Skin of body (tissue), 2 donors: ENCODE data around the gene SOHLH1. TPM values are rescaled to one million over a fixed set of nuclear protein-coding genes. Genes with fewer than 3 reads are reported as not detected.
"Not testable (repeated sequence)": the region's sequence is repeated elsewhere in the genome, so short reads cannot be mapped to it uniquely, and the experiment has no call there.

ENCODE experiments used
- DNase-seq: peaks from one replicate; lab custom pipeline; 2025; lab: John Stamatoyannopoulos, UW
- total RNA-seq: library from RNA; depleted of rRNA; stranded (reverse); fragments of >200 nt; gene quantifications from one replicate; pipeline ENCODE4 v1.2.3, GENCODE V29; 2014

The SOHLH1 gene
- total RNA-seq, 1 donor from 2014 or later, result not detected

DNA sequence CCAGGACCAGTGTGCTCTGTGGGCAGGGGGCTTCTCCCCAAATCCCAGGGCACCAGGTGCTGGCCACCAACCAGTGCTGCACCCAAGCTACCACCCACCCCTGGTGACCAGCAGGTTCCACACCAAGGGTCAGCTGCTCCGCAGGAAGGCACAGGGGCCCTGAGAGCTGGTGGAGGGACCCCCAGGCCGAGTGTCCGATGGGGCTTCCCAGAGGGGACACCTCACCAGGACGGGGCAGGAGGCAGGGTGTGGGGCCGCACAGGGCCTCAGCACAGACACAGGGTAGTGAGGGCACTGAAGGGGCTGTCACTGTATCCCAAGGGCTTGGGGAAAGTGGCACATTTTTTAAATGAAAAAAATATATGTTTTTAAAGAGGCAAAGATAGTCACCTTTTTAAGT, 18.1 kb downstream of the SOHLH1 start:
- no peak for DNase-seq

DNA sequence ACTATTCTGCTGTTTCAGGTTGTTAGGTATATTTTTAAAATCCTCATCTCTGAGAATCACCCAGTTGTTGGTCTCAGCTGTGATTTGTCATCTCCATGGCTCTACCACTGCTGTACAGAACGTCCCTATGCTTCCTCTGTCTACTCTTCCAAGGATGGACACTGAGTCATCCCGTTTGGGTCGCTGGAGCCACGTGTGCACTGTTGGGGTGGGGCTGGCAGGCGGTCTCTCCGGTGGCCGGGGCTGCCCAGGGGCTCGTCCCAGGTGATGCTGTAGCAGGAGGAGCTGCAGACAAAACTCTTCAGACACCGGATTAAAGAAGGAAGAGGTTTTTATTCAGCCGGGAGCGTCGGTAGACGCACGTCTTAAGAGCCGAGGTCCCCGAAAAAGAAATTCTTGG, 19.2 kb downstream of the SOHLH1 start:
- no peak for DNase-seq

DNA sequence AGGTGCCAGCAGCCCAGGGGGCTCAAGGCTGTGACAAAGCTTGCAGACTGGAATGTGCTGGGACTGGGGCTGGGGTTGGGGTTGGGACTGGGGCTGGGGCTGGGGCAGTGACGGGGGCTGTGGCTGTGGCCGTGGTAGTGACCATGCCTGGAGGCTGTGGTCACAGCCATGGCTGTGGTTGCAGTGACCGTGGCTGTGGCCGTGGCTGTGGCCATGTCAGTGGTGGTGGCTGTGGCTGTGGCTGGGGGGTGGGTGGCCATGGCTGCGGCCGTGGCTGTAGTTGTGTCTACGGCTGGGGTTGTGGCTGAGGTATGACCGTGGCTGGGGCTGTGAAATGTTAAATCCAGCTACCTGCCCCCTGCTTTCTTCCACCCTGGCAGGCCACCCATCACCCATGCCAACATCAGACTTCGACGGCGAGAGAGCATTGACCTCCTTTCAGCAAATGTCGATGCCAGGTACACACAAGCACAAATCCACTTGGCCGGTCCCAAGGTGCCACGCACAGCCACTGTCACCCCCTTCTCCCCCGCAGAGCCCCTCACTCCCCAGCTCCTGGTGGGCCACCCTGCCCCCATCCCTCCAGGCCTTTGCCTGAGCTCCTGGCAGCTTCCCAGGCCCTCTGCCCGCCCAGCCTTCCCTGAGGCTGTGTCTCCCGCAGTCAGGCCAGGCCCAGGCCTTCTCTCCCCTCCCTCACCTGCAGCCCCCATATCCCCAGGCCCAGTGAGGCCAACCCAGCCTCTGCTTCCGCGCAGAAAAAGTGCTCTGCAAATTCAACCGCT, 20.9 kb downstream of the SOHLH1 start:
- no peak for DNase-seq

DNA sequence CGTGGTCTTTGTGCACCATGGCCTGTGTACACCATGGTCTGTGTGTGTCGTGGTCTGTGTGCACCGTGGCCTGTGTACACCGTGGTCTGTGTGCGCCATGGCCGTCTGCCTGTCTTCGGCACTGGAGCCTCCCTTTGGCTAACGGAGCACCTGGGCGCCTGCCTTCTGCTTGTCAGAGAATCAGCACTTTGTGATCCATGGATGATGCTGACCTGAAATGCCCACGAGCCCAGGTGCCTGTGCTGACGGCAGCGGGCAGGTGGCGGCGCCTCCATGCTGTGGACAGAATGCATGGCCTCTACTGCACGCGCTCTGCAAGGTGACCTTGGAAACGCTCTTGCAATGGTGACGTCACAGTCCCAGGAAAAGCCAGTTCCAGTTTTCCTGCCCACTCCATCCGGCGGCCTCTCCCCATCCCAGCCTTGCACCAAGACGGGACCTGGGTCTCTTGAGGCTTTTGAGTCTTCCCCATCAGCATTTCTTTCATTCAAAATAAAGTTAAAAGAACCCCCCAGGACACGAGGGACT, 21.6 kb downstream of the SOHLH1 start:
- DNase-seq, result no peak

DNA sequence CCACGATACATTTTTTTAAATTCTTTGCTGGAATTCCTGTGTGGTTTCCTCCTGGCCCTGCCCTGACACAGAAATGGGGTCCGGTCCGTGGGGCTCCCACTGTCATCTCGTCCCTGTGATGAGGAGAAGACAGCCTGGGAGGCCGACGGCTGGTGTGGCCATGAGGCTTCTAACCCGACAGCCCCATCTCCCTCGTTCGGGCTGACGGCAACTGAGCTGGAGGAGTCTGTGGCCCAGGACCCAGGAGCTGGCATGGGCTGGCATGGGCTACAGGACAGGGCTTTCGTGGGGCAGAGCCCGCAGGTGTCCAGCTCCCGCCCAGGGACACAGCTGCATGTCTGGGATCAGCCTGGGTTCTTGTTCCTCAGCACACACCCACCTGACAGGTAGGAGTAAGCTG, 22.4 kb downstream of the SOHLH1 start:
- DNase-seq, result no peak

DNA sequence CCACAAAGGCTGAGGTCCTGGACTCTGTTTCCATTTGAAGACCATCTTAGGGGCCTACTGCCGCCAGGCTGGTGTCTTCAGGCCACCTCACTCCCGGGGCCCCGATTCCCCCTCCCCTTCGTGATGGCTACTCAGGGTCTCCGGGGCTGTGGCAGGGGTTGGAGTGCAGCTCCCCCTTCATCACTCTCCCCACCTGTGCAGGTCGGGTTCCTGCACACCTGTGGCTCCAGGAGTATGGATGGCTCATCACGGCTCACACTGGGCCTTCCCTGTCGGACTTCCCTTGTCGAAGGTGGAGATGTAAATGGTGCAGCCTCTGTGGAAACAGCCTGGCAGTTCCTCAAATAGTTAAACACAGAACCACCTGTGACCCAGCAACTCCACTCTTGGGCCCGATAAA, 24.3 kb downstream of the SOHLH1 start:
- DNase-seq, result no peak

DNA sequence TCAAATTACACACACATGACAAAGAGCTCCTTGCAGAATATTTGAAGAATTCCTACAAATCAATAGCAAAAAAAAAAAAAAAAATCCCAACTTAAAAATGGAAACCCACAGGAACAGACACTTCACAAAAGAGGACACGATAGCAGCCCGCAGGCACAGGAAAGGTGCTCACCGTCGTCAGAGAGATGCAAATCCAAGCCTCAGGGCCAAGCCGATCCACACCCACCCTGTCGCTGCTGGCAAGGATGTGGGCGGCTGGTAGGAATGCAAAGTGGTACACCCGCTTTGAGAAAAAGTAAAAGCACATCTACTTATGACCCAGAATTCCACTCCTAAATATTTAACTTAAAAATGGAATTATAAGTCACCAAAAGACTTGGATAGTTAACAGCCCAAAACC, 25.3 kb downstream of the SOHLH1 start:
- no peak for DNase-seq

DNA sequence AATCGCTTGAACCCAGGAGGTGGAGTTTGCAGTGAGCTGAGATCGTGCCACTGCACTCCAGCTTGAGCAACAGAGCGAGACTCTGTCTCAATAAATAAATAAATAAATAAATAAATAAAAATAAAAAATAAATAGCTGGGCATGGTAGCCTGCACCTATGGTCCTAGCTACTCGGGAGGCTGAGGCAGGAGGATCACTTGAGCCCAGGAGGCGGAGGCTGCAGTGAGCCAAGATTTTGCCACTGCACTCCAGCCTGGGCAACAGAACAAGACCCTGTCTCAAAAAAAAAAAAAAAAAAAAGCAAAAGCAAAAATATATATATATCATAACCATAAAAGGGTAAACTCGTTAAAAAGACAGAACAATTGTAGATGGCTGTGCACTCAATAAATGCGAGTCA, 26.5 kb downstream of the SOHLH1 start:
- DNase-seq, result not testable (repeated sequence)

DNA sequence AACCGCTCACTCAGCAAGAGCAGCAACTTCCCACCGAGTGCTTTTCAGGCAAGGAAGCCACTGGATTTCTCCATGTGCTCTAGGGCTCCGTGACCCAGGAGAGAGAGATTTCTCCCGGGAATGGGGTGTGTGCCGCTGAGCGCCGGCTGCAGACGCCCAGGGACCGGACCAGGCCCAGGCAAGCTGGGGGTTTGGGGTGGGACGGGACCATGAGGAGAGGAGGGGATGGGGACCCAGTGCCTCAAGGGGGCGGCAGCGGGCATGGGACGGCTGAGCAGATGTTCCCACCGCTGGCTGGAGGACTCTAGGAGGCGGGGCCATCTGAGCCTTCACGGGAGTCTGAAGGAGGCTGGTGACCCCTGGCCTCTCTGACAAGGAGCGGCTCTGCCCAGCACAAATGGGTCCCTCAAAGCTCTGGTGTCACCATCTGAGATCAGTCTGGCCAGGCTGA, 27.7 kb downstream of the SOHLH1 start:
- DNase-seq, result no peak

DNA sequence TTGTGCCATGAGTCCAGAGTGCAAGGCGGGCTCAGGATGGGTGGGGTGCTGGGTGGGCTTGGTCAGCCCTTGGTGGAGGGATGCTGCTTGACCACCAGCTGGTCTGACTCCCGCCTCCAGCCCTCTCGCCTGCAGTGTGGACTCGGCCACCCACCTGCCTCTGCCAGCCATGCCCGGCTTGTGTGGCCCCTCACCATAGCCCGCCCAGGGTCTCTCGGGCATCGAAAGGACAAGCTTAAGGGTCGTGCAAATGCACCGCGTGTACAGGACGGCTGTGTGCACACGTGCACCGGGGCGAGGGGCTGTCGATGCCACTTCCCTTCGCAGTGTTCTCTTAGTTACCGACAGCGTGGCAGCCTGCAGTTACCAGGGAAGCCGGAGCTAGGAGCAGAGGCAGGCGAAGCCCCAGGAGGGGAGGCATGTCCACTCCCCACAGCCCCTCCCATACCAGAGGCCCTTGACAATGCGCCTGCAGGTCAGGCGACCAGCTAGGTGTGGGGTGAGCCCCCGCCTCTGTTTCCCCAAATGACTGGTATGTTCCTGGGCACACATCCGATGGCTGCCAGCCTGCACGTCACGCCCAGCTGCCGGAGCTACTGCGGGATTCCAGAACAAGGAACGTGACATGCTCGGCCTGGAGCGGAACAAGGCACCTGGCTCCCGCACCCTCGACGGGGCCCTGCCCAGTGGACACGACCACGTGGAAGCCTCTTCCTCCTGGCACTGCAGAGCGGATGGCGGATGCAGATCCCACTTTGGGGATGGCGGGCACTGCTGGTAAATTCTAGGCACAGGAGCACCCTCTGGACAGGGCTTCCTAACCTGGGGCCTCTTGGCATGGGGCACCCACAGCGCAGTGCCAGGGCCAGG, 28.3 kb downstream of the SOHLH1 start:
- no peak for DNase-seq

DNA sequence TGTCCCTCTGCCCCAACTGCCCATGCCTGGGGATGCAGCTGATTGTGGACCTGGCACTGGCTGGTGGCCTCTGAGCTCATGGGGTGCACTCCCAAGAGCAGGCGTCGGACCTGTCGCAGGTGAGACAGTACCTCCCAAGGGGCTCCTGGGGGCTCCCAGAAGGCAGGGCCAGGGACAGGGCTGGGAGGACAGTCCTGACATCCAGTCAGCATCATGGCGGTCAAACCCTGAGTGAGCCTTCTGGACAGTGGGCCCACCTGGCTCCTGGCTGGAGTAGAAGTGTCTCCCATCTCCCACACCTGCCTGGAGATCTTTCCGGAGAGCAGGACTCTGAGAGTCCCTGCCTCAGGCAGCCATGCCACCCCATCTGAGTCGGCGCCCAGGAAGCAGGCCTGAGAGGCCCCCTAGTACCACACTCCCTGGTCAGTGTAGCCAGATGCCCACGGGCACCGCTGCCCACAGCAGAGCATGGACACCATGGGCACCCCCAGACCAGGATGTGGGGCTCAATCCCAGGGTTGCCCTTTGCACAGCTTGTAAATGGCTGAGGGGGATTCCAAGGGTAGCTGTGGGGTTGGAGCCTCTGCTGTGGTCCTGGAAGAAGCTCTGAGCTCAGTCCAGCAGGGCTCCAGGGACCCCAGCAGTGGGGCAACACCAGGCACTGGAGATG, 29.5 kb downstream of the SOHLH1 start:
- no peak for DNase-seq

DNA sequence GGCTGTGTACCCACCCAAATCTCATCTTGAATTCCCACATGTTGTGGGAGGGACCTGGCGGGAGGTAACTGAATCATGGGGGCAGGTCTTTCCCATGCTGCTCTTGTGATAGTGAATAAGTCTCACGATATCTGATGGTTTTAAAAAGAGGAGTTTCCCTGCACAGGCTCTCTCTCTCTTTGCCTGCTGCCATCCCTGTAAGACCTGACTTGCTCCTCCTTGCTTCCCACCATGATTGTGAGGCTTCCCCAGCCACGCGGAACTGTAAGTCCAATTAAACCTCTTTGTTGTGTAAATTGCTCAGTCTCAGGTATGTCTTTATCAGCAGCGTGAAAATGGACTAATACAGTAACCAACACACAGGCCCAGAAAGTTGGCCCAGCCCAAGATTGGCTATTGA, 30.3 kb downstream of the SOHLH1 start:
- DNase-seq, result not testable (repeated sequence)

DNA sequence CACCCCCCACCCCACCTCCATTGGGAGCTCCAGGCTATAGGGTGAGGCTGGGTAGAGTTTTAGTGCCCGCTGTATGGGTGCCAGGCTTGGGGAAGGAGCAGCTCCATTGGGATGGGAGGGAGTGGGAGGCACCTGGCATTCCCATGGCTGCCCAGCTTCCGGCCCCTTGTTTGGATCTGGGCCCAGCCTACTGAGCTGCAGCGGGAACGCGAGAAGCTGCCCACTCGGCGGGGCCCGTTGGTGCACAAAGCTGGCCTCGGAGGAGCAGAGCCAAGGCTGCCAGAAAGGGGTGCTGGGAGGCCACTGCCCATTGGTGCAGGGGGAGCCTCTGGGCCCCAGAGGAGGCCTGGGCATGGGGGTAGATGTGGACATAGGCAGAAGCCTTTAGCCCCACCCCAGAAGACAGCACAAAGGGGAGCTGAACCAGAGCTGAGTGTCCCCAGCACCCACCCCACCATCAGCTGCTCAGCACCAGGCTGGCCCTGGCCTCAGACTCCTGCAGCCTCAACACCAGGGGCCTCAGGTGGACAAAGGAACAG, 31.7 kb downstream of the SOHLH1 start:
- DNase-seq, result no peak

DNA sequence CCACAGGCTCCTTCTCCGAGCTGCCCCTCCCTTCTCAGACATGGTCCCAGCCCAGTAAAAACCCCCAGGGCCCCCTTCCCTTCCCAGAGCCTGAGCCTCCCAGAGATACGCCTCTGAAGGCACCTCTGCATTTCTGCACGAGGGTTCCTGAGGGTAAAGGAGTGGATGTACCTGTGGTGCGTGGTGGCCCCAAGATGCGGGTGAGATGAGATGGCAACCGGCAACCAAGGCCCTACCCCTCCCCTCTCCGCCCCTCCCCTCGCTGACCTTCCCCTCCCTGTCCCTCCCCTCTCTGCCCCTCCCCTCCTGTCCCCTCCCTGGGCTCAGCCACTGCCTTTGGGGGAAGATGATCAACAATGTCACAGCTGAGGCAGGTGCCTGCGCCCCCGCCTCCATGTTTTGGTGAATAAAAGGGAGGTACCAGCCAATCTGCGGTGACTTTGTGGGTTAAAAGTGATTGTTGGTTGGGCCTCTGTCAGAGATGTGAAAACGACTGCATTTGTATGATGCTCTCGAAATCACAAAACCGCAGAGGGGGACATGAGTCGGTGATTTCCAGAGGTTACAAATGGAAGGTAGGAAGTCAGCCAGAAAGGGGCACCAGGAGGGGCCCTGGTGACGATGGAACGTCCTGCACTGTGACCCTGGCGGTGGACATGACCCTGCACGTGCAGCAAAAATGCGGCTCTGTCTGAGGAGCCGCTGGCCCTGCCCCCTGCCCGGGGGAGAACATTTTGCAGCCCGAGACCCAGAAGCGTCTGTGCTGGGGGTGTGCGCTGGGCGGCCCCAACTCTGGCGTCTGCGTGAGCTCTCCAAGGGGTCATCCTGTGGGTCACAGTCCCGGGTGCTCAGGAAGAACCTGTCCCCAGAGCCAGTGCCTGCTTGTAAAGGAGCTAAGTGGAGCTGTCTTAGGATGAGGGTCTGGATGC, 32.5 kb downstream of the SOHLH1 start:
- no peak for DNase-seq

DNA sequence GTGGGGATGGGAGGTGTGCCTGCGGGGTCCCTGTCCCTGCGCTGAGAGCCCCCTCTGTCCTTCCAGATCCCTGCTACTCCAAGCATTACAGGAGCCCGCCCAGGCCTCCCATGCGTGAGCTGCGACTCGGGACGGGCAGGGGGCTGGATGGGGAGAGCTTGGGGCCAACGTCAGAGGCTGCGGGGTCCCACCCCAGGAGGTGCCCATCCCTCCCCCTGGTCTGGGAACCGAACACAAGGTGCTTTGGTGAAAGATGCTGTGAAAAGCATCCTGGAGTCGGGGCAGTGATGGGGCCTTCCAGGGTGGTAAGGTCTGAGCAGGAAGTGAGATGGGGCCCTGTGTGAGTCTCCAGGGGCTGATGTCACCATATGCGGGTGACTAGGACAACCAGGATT, 33.5 kb downstream of the SOHLH1 start:
- DNase-seq, result no peak

DNA sequence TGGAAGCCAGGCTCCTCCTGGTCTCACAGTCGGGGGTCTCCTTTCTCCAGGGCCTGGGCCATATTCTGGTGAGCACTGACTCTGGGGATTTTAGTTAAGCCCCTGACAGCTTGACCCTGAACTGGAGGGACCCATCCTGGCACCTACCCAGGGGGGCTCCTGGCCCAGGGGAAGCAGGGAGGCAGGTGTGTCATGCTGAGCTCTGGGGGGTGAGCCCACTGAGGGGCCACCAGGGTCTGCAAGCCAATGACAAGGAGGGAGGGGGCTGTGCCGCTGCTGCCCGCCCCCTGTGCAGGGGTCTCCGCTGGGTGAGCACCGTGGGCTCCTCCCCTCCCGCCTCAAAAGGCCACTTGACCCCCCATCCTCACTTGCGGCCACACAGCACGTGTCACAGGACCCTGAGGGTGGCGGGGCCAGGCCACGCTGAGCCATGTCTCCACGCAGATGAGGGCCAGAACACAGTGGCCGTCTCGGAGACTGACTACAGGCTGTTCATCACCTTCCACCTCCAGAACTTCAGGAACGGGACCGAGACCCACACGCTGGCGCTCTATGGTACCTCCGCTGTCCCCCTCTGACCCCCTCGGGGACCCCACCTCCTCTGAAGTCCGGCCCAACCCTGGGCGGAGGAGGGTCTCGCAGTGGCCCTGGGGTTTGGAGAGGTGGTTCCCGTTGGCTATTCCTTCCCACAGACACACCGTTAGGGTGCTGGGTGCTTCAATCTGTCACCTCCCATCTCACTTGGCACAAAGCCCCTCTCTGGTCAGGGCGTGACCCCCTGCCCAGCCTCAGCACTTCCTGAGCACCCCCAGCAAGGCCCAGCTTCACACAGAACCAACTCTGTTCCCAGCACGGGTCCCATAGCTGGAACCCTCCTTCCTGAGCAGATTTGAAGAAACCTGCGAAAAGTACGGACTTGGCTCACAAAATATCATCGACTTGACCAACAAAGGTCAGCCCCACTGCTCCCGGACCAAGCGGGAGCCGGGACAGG, 34.2 kb downstream of the SOHLH1 start:
- no peak for DNase-seq

DNA sequence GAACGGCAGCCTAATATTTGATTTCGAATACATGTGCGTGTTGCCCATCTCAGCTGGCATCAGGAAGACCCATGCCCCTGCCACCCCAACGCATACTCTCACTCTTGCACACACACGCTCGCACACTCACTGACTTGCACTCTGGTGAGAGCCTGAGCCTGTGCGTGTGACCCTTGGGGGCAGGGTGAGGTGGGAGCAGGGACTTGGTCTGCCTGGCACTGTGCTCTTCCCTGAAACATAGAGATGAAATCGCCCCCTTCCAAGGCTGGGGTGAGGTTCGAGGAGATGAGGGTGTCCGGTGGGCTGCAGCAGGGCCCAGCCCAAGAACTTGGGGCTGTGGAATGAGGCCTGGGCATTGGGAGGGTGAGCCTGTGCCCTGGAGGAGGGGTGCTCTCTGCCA, 35.0 kb downstream of the SOHLH1 start:
- DNase-seq, result no peak

DNA sequence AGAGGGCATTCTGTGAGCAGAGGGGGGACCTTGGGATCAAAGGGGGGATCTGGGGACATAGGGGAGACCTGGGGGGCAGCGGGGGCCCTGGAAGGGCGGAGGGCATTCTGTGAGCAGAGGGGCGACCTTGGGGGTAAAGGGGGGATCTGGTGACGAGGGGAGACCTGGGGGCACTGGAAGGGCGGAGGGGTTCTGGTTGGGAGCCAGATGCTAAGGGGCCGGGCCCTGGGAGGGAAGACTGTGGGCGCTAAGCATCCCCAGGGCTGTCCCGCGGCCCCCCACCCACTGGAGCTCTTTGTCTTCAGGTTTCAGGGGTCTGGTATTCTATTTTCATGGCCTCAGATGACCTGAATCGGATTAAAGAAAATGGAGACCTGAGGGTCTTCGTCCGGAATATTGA, 35.4 kb downstream of the SOHLH1 start:
- DNase-seq, result no peak

DNA sequence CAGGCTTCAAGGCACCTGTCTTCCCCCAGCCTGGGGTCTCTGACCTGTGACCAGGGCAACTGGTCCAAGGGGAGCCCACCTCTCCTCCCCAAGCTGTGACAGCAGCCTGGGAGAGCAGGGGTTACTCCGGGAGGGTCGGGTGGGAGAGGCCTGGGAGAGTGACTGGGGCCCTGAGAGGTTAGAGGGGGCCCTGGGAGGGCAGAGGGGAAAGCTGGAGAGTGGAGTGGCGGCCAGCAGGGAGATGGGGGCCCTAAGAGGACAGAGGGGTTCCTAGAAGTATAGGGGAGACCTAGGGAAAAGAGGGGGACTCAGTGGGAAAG, 35.9 kb downstream of the SOHLH1 start:
- no peak for DNase-seq
